SU-DHL-6 (cell line): ENCODE measurements around the gene PRR23A.

Experiments
- CTCF ChIP-seq: fragments of 200-600 bp; sonication (generic); IDR thresholded peaks from one replicate; pipeline ENCODE4 v1.5.1; 2017; ENCODE audit warnings: antibody characterized with exemption, mild to moderate bottlenecking, low read length, moderate library complexity; ENCODE audit not compliant: insufficient read depth, poor library complexity, severe bottlenecking
- EZH2phosphoT487 ChIP-seq: fragments of 200-600 bp; sonication (generic), shearing (Covaris generic); conservative IDR thresholded peaks from 2 replicates; pipeline ENCODE4 v1.6.1; 2018; ENCODE audit warnings: mild to moderate bottlenecking, antibody characterized with exemption, low read length, moderate library complexity, mixed read lengths

GRCh38 chr3:139005356-139005993 is 593 bp downstream of the PRR23A start:
- TF ChIP-seq CTCF (no peak), EZH2phosphoT487 (no peak)
